ENCODE measurements around the gene ARHGEF1.

The ARHGEF1 gene

GRCh38 chr19:41890936-41891335, 8.0 kb downstream of the ARHGEF1 start:
- Histone ChIP-seq H3K4me3 (ENCODE audit: low read depth, low read length) (no peak overlapping the region), H3K9ac (ENCODE audit: low read depth, low read length) (no peak overlapping the region), H3K4me1 (ENCODE audit: control insufficient read depth, insufficient read depth, low read length) (peaks cover 7% of the 10 kb centered on the region), H3K27me3 (ENCODE audit: control insufficient read depth, insufficient read depth, low read length) (no peaks in the 10 kb centered on the region), H3K36me3 (ENCODE audit: control insufficient read depth, insufficient read depth, low read length) (peaks cover 20% of the 10 kb centered on the region), H3K9me3 (ENCODE audit: control insufficient read depth, insufficient read depth, low read length) (no peaks in the 10 kb centered on the region)

DNA sequence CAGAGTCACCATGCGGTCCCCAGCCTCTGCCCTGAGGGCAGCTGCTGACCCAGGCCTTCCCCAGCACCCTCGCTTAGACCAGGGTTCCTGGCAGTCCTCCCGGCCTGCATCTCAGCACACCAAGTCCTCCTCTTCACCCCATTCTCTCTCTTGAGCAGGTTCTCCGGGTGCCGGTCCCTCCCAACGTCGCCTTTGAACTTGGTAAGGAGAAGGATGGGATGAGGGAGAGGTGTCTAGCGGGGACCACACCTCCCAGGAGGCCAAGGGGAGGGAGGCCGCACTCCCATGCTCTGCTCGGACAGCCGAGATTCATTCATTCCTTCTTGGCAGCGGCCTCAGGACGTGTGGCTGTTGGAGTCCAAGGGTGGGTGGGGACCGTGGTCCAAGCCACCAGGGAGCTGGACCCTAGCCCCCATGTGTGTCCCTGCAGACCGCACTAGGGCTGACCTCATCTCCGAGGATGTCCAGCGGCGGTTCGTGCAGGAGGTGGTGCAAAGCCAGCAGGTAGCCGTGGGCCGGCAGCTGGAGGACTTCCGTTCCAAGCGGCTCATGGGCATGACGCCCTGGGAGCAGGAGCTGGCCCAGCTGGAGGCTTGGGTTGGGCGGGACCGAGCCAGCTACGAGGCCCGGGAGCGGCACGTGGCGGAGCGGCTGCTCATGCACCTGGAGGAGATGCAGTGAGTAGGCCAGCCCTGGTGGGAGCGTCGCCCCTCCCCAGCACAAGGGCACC, 9.4 kb downstream of the ARHGEF1 start:
- H3K9ac ChIP-seq (ENCODE audit: low read depth, low read length) = no peak overlapping the region
- no peaks in the 10 kb centered on the region for H3K27me3 ChIP-seq (ENCODE audit: control insufficient read depth, insufficient read depth, low read length)
- peaks cover 20% of the 10 kb centered on the region for H3K36me3 ChIP-seq (ENCODE audit: control insufficient read depth, insufficient read depth, low read length)
- no peaks in the 10 kb centered on the region for H3K9me3 ChIP-seq (ENCODE audit: control insufficient read depth, insufficient read depth, low read length)
- peaks cover 4% of the 10 kb centered on the region for H3K4me1 ChIP-seq (ENCODE audit: control insufficient read depth, insufficient read depth, low read length)
- no peak overlapping the region for H3K4me3 ChIP-seq (ENCODE audit: low read depth, low read length)

GRCh38 chr19:41893899-41894298, 10.9 kb downstream of the ARHGEF1 start:
- Histone ChIP-seq H3K9ac (ENCODE audit: low read depth, low read length) (no peak overlapping the region), H3K4me3 (ENCODE audit: low read depth, low read length) (no peak overlapping the region), H3K4me1 (ENCODE audit: control insufficient read depth, insufficient read depth, low read length) (peaks cover 2% of the 10 kb centered on the region), H3K36me3 (ENCODE audit: control insufficient read depth, insufficient read depth, low read length) (peaks cover 21% of the 10 kb centered on the region), H3K27me3 (ENCODE audit: control insufficient read depth, insufficient read depth, low read length) (no peaks in the 10 kb centered on the region), H3K9me3 (ENCODE audit: control insufficient read depth, insufficient read depth, low read length) (no peaks in the 10 kb centered on the region)

DNA sequence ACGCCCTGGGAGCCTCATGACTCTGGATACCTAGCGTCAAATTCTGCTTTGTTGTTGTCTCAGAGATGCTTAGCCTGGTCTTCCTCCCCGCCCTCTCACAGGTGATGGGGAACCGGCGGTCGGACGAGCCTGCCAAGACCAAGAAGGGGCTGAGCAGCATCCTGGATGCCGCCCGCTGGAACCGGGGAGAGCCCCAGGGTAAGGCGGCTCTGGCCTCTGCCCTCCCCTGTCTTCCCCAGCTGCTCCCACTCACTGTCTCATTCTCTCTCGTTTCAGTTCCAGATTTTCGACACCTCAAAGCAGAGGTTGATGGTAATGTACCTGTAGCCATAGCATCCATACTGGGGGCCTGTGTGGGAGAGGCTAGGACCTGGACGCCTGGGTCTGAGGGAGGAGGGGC, 11.4 kb downstream of the ARHGEF1 start:
- H3K36me3 ChIP-seq (ENCODE audit: control insufficient read depth, insufficient read depth, low read length) = peaks cover 16% of the 10 kb centered on the region
- H3K27me3 ChIP-seq (ENCODE audit: control insufficient read depth, insufficient read depth, low read length) = no peaks in the 10 kb centered on the region
- H3K4me3 ChIP-seq (ENCODE audit: low read depth, low read length) = no peak overlapping the region
- H3K9me3 ChIP-seq (ENCODE audit: control insufficient read depth, insufficient read depth, low read length) = no peaks in the 10 kb centered on the region
- no peak overlapping the region for H3K9ac ChIP-seq (ENCODE audit: low read depth, low read length)
- H3K4me1 ChIP-seq (ENCODE audit: control insufficient read depth, insufficient read depth, low read length) = peaks cover 2% of the 10 kb centered on the region

DNA sequence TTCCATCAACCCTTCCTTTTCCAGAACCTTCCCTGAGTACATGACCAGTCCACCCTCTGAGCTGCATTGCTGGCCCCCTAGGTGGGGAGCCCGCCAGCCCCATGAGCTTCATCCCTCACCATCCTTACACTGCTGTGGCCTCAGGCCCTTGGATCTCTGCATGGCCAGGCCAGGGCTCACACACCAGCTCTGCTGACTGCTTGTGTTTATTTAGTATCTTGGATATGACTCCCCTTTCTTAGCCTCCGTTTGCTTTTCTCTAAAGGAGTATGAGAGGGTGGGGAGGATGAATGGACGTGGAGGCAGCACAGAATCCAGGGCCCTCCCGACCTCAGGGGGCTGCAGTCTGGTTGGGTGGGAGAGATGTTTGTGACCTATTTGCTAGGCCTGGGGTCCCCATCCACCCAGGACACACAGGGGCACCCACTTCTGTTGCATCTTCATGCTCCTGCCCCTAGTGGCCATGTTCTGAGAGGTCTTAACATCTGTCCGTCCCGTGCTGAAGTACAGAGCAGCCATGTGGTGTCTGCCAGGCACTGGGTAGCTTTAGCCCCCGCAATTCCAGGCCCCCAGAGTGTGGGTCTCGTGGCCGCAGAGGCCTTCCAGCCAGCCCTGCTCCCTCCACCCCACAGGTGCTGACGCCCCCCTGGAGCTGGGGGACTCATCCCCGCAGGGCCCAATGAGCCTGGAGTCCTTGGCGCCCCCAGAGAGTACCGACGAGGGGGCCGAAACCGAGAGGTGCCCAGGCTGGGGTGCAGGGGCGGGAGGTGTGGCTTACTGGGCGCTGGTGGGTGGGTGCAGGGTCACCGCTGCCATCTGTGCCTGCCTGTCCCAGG, 13.0 kb downstream of the ARHGEF1 start:
- H3K4me3 ChIP-seq (ENCODE audit: low read depth, low read length) = no peak overlapping the region
- no peaks in the 10 kb centered on the region for H3K9me3 ChIP-seq (ENCODE audit: control insufficient read depth, insufficient read depth, low read length)
- H3K4me1 ChIP-seq (ENCODE audit: control insufficient read depth, insufficient read depth, low read length) = peaks cover 2% of the 10 kb centered on the region
- no peaks in the 10 kb centered on the region for H3K27me3 ChIP-seq (ENCODE audit: control insufficient read depth, insufficient read depth, low read length)
- no peak overlapping the region for H3K9ac ChIP-seq (ENCODE audit: low read depth, low read length)
- peaks cover 14% of the 10 kb centered on the region for H3K36me3 ChIP-seq (ENCODE audit: control insufficient read depth, insufficient read depth, low read length)

DNA sequence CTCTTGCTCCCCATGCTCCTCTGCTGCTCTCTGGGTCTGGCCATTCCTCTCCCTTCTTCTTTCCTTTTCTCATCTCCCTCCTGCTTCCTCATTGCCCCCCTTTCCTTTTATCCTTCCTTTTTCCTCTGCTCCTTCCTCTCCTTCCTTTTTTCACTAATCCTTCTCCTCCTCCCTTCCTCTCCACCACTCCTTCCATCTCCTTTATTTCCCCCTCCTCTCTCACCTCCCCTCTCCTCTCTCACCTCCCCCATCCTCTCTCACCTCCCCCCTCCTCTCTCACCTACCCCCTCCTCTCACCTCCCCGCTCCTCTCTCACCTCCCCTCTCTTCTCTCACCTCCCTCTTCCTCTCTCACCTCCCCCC, 13.6 kb downstream of the ARHGEF1 start:
- Histone ChIP-seq H3K27me3 (ENCODE audit: control insufficient read depth, insufficient read depth, low read length) (no peaks in the 10 kb centered on the region), H3K4me1 (ENCODE audit: control insufficient read depth, insufficient read depth, low read length) (peaks cover 2% of the 10 kb centered on the region), H3K36me3 (ENCODE audit: control insufficient read depth, insufficient read depth, low read length) (peaks cover 14% of the 10 kb centered on the region), H3K4me3 (ENCODE audit: low read depth, low read length) (no peak overlapping the region), H3K9me3 (ENCODE audit: control insufficient read depth, insufficient read depth, low read length) (no peaks in the 10 kb centered on the region), H3K9ac (ENCODE audit: low read depth, low read length) (no peak overlapping the region)

- Histone ChIP-seq H3K4me1 (ENCODE audit: control insufficient read depth, insufficient read depth, low read length) (peaks cover 2% of the 10 kb centered on the region), H3K36me3 (ENCODE audit: control insufficient read depth, insufficient read depth, low read length) (peaks cover 17% of the 10 kb centered on the region), H3K9ac (ENCODE audit: low read depth, low read length) (no peak overlapping the region), H3K9me3 (ENCODE audit: control insufficient read depth, insufficient read depth, low read length) (no peaks in the 10 kb centered on the region), H3K27me3 (ENCODE audit: control insufficient read depth, insufficient read depth, low read length) (no peaks in the 10 kb centered on the region), H3K4me3 (ENCODE audit: low read depth, low read length) (no peak overlapping the region)
Measured at GRCh38 chr19:41897181-41897580, 14.2 kb downstream of the ARHGEF1 start.

DNA sequence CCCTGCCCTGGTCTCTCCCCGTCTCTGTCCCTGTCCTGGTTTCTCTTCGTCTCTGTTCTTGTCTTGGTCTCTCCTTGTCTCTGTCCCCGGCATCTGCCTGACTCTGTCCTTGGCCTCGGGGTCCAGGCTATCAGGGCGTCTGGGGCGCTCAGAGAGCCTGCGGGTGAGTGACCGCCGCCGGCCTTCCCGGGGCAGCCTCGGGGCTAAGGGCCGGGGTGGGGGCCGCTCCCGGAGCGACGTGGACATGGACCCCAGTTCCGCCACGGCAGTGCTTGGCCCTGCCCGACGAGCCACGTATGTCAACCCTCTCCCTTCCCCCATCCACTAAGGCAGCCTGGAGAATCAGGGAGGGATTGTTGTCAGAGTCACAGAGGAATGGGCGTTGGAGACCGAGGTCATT, 14.8 kb downstream of the ARHGEF1 start:
- Histone ChIP-seq H3K36me3 (ENCODE audit: control insufficient read depth, insufficient read depth, low read length) (peaks cover 23% of the 10 kb centered on the region), H3K27me3 (ENCODE audit: control insufficient read depth, insufficient read depth, low read length) (no peaks in the 10 kb centered on the region), H3K4me3 (ENCODE audit: low read depth, low read length) (no peak overlapping the region), H3K4me1 (ENCODE audit: control insufficient read depth, insufficient read depth, low read length) (peaks cover 2% of the 10 kb centered on the region), H3K9ac (ENCODE audit: low read depth, low read length) (no peak overlapping the region), H3K9me3 (ENCODE audit: control insufficient read depth, insufficient read depth, low read length) (no peaks in the 10 kb centered on the region)

DNA sequence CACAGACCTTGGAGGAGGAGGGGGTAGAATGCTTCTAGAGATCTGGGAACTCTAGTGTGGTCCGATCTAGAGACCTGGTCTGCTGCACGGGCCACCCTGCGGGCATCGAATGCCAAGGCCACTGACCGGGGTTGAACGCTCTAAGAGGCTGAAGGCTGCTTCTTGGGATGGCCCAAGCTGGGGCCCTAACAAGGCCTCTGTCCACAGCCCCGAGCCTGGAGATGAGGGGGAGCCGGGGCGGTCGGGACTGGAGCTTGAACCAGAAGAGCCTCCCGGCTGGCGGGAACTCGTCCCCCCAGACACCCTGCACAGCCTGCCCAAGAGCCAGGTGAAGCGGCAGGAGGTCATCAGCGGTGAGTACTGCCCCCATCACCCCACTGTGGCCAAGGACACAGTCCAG, 15.3 kb downstream of the ARHGEF1 start:
- Histone ChIP-seq H3K36me3 (ENCODE audit: control insufficient read depth, insufficient read depth, low read length) (peaks cover 22% of the 10 kb centered on the region), H3K4me3 (ENCODE audit: low read depth, low read length) (no peak overlapping the region), H3K9ac (ENCODE audit: low read depth, low read length) (no peak overlapping the region), H3K4me1 (ENCODE audit: control insufficient read depth, insufficient read depth, low read length) (peaks cover 2% of the 10 kb centered on the region), H3K9me3 (ENCODE audit: control insufficient read depth, insufficient read depth, low read length) (no peaks in the 10 kb centered on the region), H3K27me3 (ENCODE audit: control insufficient read depth, insufficient read depth, low read length) (no peaks in the 10 kb centered on the region)

DNA sequence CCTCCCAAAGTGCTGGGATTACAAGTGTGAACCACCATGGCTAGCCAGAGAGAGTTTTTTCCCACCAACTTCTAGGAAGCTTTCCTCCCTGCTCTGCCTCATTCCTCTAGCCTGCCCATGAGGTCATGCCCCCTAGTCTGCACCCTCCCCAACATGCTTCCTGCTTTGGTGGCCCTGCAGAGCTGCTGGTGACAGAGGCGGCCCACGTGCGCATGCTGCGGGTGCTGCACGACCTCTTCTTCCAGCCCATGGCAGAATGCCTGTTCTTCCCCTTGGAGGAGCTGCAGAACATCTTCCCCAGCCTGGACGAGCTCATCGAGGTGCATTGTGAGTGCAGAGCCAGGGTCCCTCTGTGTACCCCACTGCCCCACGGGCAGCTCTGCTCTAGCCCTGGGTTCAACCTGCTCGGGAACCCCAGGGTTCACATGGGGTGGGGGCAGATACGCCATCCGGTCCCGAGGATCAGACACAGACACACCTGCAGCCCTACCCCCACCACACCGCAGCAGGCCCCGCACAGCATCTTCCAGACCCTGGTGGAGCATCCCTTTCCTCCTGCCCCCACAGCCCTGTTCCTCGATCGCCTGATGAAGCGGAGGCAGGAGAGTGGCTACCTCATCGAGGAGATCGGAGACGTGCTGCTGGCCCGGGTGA, 18.9 kb downstream of the ARHGEF1 start:
- H3K9me3 ChIP-seq (ENCODE audit: control insufficient read depth, insufficient read depth, low read length) = no peaks in the 10 kb centered on the region
- no peak overlapping the region for H3K9ac ChIP-seq (ENCODE audit: low read depth, low read length)
- H3K27me3 ChIP-seq (ENCODE audit: control insufficient read depth, insufficient read depth, low read length) = no peaks in the 10 kb centered on the region
- no peaks in the 10 kb centered on the region for H3K4me1 ChIP-seq (ENCODE audit: control insufficient read depth, insufficient read depth, low read length)
- H3K36me3 ChIP-seq (ENCODE audit: control insufficient read depth, insufficient read depth, low read length) = peaks cover 28% of the 10 kb centered on the region
- no peak overlapping the region for H3K4me3 ChIP-seq (ENCODE audit: low read depth, low read length)

DNA sequence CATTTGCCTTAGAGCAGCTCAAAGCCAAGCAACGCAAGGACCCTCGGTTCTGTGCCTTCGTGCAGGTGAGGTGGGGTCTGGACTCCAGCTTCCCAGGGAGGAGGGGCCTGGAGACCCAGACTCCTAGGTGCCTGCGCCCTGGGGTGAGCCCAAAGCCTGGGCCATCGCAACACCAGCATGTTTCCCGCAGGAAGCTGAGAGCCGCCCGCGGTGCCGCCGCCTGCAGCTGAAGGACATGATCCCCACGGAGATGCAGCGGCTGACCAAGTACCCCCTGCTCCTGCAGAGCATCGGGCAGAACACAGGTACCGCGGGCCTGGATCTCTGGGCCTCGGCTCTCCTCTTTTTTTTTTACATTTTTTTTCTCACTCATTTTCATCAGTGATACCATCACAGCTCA, 19.6 kb downstream of the ARHGEF1 start:
- H3K9me3 ChIP-seq (ENCODE audit: control insufficient read depth, insufficient read depth, low read length) = no peaks in the 10 kb centered on the region

More for the DNA sequence above, 19.6 kb downstream of the ARHGEF1 start:
- Histone ChIP-seq H3K27me3 (ENCODE audit: control insufficient read depth, insufficient read depth, low read length) (no peaks in the 10 kb centered on the region), H3K9ac (ENCODE audit: low read depth, low read length) (no peak overlapping the region), H3K36me3 (ENCODE audit: control insufficient read depth, insufficient read depth, low read length) (peaks cover 27% of the 10 kb centered on the region), H3K4me1 (ENCODE audit: control insufficient read depth, insufficient read depth, low read length) (no peaks in the 10 kb centered on the region), H3K4me3 (ENCODE audit: low read depth, low read length) (no peak overlapping the region)
